SK-N-SH (cell line): ENCODE data around the gene EIF6.

Experiments
- EP300 ChIP-seq, 2 experiments: IDR thresholded peaks; 2 replicates each; pipeline versions ENCODE4 v1.4.0 to v1.6.1; 2012; ENCODE audit warnings: borderline replicate concordance in 1 of 2, low read depth in 1 of 2, low read length in 1 of 2
- GATA2 ChIP-seq: sonication (generic); formaldehyde crosslinking; IDR thresholded peaks from 2 replicates; pipeline ENCODE4 v1.5.0; 2020; ENCODE audit warnings: mild to moderate bottlenecking, missing genetic modification reagents
- TF ChIP-seq, protein P1 (sequence below): fragments of 200-600 bp; sonication (generic); IDR thresholded peaks from 2 replicates; pipeline ENCODE4 v1.6.1; 2017; ENCODE audit warnings: antibody characterized with exemption, mild to moderate bottlenecking, moderate library complexity

DNA sequence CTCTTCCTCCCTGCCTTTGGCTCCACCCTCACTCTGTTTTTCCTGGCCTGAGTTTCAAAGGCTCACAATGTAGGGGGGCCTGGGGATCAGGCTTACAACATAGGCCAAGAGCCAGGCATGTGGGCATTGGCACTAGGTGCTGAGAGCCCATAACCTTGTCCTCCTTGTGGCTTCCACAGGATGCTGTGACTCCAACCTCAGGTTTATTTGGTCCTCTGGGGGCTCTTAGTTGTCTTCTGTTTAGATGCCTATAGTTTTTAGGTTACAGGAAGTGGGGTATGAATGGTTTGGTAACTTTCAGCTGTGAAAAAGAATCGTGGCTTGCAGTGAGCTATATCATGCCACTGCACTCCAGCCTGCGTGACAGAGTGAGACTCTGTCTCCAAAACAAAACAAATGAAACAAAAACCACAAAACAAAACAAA lies 32.5 kb downstream of the EIF6 start:
- TF ChIP-seq, protein P1, sequence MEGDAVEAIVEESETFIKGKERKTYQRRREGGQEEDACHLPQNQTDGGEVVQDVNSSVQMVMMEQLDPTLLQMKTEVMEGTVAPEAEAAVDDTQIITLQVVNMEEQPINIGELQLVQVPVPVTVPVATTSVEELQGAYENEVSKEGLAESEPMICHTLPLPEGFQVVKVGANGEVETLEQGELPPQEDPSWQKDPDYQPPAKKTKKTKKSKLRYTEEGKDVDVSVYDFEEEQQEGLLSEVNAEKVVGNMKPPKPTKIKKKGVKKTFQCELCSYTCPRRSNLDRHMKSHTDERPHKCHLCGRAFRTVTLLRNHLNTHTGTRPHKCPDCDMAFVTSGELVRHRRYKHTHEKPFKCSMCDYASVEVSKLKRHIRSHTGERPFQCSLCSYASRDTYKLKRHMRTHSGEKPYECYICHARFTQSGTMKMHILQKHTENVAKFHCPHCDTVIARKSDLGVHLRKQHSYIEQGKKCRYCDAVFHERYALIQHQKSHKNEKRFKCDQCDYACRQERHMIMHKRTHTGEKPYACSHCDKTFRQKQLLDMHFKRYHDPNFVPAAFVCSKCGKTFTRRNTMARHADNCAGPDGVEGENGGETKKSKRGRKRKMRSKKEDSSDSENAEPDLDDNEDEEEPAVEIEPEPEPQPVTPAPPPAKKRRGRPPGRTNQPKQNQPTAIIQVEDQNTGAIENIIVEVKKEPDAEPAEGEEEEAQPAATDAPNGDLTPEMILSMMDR, result no peak
- TF ChIP-seq GATA2 (CRISPR knock-in tag), result no peak
- no peak for TF ChIP-seq EP300 (IDR thresholded peaks at IDR 0.05; ENCODE audit: borderline replicate concordance in 1 of 2, low read depth in 1 of 2, low read length in 1 of 2)
